Adrenal gland (tissue), 5 donors: ENCODE data around the gene SPINT2.

ENCODE experiments used
- CTCF ChIP-seq, 6 experiments: fragments of 450-650 bp in 4 of 6; fragments of 200-600 bp in 2 of 6; sonication (generic) in 1 of 6; IDR thresholded peaks; 1 replicate in 5 of 6; 2 replicates in 1 of 6; pipeline versions ENCODE4 v1.5.1 to v1.8.0; 2016 to 2021; ENCODE audit warnings: antibody characterized with exemption in 6 of 6, mild to moderate bottlenecking in 2 of 6, moderate library complexity in 1 of 6
- POLR2A ChIP-seq, 2 donors: fragments of 450-650 bp; IDR thresholded peaks; one replicate each; pipeline ENCODE4 v1.6.1; 2017; ENCODE audit warnings: antibody characterized with exemption in 2 of 2, mild to moderate bottlenecking in 2 of 2, moderate library complexity in 1 of 2
- donor health status: DM: no; HTN: no; CAD: no.

- TF ChIP-seq CTCF (IDR thresholded peaks at IDR 0.05) (no peak), POLR2A (IDR thresholded peaks at IDR 0.05) (no peak)
These were observed 24.6 kb upstream of the SPINT2 start for GRCh38 chr19:38239816-38240215.
